Measurements from ENCODE around the gene MXD4.

DNA sequence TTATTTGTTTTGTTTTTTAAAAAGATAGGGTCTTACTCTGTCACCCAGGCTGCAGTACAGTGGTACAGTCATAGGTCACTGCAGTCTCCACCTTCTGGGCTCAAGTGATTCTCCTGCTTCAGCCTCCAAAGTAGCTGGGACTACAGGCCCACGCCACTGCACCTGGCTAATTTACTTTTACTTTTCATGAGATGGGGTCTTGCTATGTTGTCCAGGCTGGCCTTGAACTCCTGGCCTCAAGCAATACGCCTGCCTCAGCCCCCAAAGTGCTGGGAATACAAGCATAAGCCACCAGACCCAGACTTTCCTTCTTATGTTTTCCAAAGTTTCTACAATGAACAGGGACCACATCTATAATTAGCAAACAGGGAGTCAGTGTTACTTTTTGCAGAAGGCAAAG, 37.9 kb upstream of the MXD4 start:
- TF ChIP-seq, protein P1, sequence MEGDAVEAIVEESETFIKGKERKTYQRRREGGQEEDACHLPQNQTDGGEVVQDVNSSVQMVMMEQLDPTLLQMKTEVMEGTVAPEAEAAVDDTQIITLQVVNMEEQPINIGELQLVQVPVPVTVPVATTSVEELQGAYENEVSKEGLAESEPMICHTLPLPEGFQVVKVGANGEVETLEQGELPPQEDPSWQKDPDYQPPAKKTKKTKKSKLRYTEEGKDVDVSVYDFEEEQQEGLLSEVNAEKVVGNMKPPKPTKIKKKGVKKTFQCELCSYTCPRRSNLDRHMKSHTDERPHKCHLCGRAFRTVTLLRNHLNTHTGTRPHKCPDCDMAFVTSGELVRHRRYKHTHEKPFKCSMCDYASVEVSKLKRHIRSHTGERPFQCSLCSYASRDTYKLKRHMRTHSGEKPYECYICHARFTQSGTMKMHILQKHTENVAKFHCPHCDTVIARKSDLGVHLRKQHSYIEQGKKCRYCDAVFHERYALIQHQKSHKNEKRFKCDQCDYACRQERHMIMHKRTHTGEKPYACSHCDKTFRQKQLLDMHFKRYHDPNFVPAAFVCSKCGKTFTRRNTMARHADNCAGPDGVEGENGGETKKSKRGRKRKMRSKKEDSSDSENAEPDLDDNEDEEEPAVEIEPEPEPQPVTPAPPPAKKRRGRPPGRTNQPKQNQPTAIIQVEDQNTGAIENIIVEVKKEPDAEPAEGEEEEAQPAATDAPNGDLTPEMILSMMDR (IDR thresholded peaks at IDR 0.05), result no peak
- TF ChIP-seq EZH2 (IDR thresholded peaks at IDR 0.05) (no peak), EZH2phosphoT487 (IDR thresholded peaks at IDR 0.05) (no peak)

All from neural progenitor cell (in vitro differentiated cells).